NCI-H526 (cell line): ENCODE results near the gene MRPL52.
A peak's percentile ranks its signal among the peaks of the same experiment; 100 is the strongest.
"Not testable (repeated sequence)": the region's sequence is repeated elsewhere in the genome, so short reads cannot be mapped to it uniquely, and the experiment has no call there.

Source experiments
- DNase-seq, 2 experiments: peaks; one replicate each; lab custom pipeline; 2025; lab: John Stamatoyannopoulos, UW

Gene MRPL52

DNA sequence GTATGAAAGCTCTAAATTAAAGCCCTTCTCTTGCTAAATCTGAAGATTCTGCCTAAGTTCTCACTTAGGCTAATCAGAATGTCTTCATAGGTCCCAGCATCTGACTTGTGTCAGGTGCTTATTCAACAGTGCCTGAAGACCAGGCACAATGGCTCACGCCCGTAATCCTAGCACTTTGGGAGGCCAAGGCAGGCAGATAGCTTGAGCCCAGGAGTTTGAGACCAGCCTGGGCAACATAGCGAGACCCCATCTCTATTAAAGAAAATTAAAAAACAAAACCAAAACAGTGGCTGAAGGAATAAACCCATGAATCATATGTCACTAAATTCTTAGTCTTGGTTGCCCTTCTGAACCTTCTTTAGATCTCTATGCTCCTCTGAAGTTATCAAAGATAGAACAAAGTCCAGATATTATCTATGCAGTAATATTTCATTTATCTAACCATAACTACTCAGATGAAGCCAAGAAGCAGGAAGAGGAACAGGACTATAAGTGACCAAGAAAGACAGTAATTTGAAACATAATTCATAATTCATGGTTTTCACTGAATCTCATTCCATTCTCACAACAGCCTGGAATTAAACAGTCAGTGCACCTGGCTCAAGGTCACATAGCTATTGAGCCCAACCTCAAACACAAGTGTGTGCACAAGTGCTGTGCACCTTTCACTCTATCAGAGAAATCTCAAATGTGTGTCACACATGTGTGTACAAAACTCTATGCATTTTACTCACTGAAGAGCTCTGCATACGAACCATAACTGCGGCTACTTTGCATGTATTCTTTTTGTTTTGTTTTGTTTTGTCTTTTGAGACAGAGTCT is 21.1 kb upstream of the MRPL52 start:
- DNase-seq, result no peak

DNA sequence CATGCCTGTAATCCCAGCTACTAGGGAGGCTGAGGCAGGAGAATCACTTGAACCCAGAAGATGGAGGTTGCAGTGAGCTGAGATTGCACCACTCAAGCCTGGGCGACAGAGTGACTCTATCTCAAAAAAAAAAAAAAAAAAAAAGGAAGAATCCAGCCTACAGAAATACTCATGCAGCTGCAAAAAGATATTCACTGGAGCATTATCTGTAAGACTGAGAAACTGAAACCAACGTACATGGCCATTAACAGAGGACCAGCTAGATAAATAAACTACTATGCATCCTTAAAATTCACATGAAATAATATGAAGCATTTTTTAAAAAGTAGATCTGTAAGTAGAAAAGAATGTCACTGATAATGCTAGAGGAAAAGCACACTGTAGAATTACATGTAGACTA is 18.0 kb upstream of the MRPL52 start:
- no peak for DNase-seq

DNA sequence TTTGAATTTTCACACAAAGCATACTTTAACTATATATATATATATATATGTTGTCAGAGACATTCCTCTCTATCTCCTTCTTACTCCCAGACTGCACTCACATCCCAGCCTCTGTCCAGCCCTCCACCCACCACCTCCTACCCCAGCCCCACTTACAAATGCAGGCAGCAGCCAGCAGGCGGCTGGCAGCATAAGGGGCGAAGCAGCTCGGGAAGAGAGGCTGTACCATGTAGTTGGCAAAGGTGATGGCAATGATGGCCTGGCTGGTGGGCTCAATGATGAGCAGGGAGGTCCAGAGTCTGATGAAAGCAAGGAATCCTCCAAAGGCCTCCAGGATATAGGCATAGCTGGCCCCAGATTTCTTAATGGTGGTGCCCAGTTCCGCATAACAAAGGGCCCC is 16.9 kb upstream of the MRPL52 start:
- peak in 1 of 2 experiments; percentile 24 for DNase-seq

DNA sequence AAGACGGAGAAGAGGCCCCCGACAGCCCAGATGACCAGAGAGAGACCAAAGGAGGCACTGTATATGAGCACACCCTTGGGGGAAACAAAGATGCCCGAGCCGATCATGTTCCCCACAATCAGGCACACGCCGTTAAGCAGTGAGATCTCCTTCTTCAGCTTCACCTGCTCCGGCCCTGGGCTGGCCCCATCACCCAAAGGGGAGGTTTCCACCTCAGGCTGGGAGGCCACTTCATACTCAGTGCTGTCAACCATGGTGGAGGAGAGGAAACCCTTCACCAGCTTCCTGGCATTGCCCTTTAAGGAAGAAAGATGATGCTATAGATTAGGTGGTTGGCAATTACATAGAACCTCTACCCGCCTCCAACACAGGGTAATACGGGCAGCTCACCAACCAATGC is 16.5 kb upstream of the MRPL52 start:
- no peak for DNase-seq

DNA sequence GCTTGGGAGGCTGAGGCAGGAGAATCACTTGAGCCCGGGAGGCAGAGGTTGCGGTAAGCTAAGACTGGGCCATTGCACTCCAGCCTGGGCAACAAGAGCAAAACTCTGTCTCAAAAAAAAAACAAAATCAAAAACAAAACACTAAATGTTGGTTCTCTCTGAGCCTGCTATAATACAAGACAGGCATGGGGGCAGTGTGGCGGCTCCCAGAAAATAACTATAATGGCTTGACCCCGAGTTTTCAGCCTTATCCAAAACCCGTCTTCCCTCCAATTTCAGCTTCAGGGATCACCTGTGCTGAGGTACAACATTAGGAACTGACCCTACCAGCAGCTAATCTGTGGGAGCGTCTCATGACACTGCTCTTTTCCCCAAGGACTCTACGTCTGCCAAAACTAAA is 15.3 kb upstream of the MRPL52 start:
- no peak for DNase-seq

DNA sequence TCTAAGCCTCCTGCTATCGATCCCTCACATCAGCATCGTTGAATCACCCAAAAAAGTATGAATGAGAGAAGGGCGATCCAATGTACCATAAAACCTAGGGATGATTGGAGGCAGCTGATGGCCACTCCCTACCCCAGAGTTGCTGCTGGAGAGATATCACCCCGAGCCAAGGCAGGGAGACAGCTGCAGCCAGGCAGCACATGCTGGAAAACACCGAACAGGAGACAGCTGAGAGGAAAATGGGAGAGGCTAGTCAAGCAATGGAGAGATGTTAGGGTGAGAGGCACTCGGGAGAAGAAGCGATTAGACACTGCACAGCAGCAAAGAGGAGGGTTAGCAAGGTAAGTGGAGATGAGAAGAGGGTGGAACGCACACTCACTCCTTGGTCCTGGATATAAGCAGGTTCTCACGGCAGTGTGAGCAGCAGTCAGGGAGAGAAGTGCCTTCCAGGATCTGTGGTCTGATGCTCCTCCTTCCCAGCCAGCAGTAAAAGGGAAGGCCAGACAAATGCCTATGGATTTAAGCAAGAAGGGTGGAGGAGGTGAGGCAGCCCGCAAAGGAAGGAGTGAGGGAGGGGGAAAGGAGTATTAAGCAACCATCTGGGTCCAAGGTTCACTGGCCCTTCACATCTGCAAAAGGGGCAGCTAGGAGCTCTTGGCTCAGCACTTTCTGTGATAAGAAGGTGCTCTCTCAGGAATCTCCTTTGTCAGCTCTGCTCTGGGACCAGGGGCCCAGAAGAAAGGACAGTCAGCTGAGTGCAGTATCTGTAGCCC is 14.6 kb upstream of the MRPL52 start, which contains the start of gene SLC7A7:
SLC7A7 (minus strand) TSS at position 495 of the 773 bp plus-strand sequence. CDS start 2,037 bp downstream, outside the sequence.
- DNase-seq, result no peak

- no peak for DNase-seq
These were observed 10.3 kb upstream of the MRPL52 start for GRCh38 chr14:22819151-22819988.

DNA sequence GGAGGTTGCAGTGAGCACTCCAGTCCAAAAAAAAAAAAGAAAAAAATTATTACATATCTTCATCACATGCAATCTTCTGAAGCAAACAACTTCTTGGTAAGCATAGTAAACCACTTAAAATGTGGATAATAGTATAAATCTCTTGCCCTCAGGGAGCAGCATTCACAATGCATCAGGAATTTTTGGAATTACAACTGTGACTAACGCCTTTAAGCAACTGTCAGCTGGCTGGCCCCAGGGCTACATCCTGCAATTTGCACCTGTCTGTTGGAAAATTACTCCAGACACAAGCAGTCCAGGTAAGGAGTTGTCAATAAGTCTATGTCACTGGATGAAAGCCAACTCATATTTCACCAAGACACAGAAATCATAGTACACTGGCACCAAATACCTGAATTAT is 9.0 kb upstream of the MRPL52 start:
- DNase-seq, result no peak

DNA sequence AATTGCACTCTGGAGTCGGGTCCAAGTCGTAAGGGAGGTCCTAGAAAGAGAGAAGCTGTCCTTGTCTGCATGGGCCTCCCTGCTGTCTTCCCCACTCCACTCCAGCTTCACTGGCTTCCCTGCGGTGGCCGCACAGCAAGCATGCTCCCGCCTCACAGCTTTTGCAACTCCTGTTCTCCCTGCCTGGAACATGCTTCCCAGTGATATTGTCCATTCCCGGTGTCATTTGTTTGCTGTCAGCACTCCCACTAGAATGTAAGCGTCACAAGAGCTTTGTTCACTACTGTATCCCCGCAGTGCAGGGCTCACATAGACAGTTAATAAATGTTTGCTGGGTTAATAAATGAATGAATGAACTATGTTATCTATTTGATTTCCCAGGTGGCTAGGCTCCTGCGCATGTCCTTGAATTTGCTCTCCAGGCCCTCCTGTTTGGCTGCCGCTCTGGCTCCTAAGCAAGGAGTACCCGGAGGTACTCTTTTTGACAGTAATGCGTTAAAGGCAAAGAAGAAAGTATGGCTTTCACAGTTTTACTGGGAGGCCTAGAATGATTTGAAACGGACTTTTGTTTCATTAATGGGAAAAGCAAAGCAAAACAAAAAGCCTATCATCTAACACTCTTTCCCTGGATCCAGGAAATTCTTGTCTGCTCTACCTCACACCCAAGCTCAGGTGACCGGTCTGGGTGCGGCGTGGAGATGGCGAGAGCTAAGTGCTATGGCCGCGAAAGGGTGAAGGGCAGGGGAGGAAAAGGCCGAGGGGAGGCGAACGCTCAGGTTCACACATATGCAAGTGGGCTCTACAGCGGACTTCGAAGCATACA is 8.3 kb upstream of the MRPL52 start:
- DNase-seq, result peak in 1 of 2 experiments; percentile 25

DNA sequence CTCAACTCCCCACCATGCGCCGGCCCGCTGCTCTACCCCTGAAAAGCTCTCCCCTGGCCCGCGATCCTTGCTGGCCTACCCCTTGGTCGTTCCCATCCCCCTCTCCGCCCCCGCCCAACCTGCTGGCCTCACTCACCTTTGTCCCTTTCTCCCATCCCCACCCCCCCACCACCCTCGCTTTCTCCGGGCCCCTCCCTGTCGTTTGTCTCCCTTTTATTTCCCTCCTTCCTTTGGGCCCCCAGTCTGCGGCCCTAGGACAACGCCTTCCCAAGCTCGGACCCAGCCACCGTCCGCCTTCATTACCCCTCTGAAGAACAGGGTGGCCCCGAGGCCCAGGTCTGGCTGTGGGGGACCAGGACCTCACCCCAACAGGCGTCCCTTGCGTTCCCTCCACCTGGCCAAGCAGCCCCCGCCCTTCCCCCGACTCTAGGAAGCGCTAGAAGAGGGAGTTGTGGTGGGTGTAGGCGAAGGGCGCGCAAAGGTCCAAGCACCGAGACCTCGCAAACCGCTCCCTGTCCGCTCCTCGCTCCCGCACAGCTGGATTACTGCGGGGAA is 7.6 kb upstream of the MRPL52 start:
- DNase-seq, result no peak

DNA sequence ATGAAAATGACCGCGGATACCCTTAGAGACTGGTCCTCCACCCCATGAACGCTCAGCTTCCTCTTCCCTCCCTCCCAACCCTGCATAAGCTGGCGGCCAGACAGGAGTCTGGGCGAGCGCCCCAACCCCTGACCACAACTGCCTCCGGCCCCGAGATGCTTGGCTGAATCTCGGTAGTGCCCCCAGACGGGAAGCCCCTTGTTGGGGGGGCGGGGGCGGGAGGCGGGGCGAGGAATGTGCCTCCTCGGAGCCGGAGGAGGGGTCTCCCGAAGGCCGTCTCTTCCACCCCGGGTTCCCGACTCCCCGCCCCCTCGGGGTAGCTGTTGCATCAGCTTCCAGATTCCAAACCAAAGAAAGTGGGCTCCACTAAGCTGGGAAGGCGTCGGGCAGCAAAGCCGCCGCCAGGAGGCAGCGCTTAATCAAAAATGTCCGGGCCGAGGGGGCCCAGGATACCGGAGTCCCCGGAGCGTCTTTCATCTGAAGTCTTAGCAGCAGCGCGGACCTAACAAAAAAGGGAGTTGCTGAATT is 7.1 kb upstream of the MRPL52 start:
- peak in 1 of 2 experiments; percentile 73 for DNase-seq

GRCh38 chr14:22824711-22825359 is 4.9 kb upstream of the MRPL52 start:
- no peak for DNase-seq

GRCh38 chr14:22829076-22829660 is 519 bp upstream of the MRPL52 start:
- DNase-seq, result not testable (repeated sequence)

GRCh38 chr14:22830443-22831010 is 840 bp downstream of the MRPL52 start:
- DNase-seq, result no peak

DNA sequence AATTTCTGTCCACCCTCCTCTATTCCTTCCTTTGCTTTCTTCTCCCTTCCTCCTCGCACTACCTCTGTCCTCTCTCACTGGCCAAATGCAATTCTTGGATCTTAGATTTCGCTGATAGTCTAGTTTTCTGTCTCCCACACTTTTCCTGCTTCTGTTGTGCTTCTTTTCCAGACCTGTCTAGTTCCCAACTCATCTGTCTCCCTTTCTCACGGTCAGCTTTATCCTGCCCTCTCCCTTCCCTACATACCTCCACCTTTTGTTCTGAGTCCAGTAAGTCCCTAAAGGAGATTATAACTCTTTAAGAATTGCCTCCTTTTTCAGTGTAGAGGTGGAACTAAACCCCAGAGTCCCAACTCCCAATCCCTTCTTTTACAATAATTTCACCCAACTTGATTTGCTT is 5.8 kb downstream of the MRPL52 start:
- no peak for DNase-seq

DNA sequence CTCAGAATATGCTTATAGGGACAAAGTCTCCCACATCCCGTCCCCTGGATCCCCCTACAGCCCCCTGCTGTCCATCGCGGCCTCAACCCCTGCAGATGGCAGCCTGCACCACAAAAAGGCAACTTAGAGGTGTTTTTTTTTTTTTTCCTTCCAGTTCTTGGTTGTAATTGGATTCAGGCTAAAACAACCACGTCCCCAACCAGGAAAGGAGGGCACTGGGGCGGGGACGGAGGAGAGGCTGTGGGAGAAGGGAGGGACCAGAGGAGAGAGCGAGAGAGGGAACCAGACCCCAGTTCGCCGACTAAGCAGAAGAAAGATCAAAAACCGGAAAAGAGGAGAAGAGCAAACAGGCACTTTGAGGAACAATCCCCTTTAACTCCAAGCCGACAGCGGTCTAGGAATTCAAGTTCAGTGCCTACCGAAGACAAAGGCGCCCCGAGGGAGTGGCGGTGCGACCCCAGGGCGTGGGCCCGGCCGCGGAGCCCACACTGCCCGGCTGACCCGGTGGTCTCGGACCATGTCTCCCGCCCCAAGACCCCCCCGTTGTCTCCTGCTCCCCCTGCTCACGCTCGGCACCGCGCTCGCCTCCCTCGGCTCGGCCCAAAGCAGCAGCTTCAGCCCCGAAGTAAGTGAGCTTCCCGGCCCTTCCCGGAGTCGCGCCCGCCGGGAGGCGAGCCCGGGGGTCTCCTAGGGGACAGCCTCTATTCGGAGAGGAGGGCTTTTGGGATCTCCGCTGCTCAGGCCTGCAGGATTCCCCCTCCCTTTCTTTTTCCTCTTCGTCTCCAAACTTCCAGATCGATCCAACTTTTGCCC is 6.8 kb downstream of the MRPL52 start, which contains the start of gene MMP14:
MMP14 (plus strand) TSS at position 285 of the 813 bp plus-strand sequence; CDS start at position 518, 233 bp downstream.
- DNase-seq, result no peak

- DNase-seq, result peak in 1 of 2 experiments; percentile 21
These were observed 7.5 kb downstream of the MRPL52 start for GRCh38 chr14:22837114-22837749.
